ENCODE measurements around the gene ERC2. TPM values are rescaled to one million over a fixed set of nuclear protein-coding genes. Genes with fewer than 3 reads are reported as not detected.

Gene ERC2
- total RNA-seq, 1 experiment from 2014 or later: 0.90 TPM

- DNase-seq (ENCODE audit: low spot score): no peak
- TF ChIP-seq, protein P1, sequence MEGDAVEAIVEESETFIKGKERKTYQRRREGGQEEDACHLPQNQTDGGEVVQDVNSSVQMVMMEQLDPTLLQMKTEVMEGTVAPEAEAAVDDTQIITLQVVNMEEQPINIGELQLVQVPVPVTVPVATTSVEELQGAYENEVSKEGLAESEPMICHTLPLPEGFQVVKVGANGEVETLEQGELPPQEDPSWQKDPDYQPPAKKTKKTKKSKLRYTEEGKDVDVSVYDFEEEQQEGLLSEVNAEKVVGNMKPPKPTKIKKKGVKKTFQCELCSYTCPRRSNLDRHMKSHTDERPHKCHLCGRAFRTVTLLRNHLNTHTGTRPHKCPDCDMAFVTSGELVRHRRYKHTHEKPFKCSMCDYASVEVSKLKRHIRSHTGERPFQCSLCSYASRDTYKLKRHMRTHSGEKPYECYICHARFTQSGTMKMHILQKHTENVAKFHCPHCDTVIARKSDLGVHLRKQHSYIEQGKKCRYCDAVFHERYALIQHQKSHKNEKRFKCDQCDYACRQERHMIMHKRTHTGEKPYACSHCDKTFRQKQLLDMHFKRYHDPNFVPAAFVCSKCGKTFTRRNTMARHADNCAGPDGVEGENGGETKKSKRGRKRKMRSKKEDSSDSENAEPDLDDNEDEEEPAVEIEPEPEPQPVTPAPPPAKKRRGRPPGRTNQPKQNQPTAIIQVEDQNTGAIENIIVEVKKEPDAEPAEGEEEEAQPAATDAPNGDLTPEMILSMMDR (conservative IDR thresholded peaks at IDR 0.05; ENCODE audit: low read depth, low read length): no peak
- no peak for TF ChIP-seq EZH2 (IDR thresholded peaks at IDR 0.05; ENCODE audit: borderline replicate concordance, low read depth, low read length, poor library complexity, severe bottlenecking)
- no peak overlapping the region for H3K27ac ChIP-seq (ENCODE audit: low read depth, low read length, poor library complexity, severe bottlenecking)
- intact Hi-C loops (cut with micrococcal nuclease; ENCODE audit: unreplicated experiment): loop anchor here (10.0 kb wide), 1 partner anchor 1040 kb away; no protein-coding TSS in a partner anchor
- POLR2A ChIA-PET (ENCODE audit: low non-redundant PET): no interaction called here
- no peaks in the 10 kb centered on the region for H3K36me3 ChIP-seq (ENCODE audit: insufficient read depth, low read length, poor library complexity, severe bottlenecking)
- H3K9me3 ChIP-seq (ENCODE audit: low read depth, low read length, poor library complexity, severe bottlenecking): no peaks in the 10 kb centered on the region
- no TSS peak for BruUV-seq (replicated peaks)
- no peaks in the 10 kb centered on the region for H3K27me3 ChIP-seq (replicated peaks; ENCODE audit: insufficient read depth, low read depth, low read length, poor library complexity)
- H3K4me1 ChIP-seq (ENCODE audit: insufficient read depth, low read length, poor library complexity, severe bottlenecking): peaks cover 9% of the 10 kb centered on the region
- H3K4me3 ChIP-seq (ENCODE audit: low read depth, low read length, poor library complexity, severe bottlenecking): no peak overlapping the region
- CTCF ChIA-PET: no interaction called here
These were observed 573.7 kb downstream of the ERC2 start for GRCh38 chr3:55894605-55895004.

- intact Hi-C loops (cut with micrococcal nuclease; ENCODE audit: unreplicated experiment): loop anchor here (10.0 kb wide), 1 partner anchor 1038 kb away; no protein-coding TSS in a partner anchor
- DNase-seq (ENCODE audit: low spot score): no peak
- Histone ChIP-seq H3K4me1 (ENCODE audit: insufficient read depth, low read length, poor library complexity, severe bottlenecking) (peaks cover 16% of the 10 kb centered on the region), H3K27ac (ENCODE audit: low read depth, low read length, poor library complexity, severe bottlenecking) (no peak overlapping the region), H3K4me3 (ENCODE audit: low read depth, low read length, poor library complexity, severe bottlenecking) (no peak overlapping the region), H3K36me3 (ENCODE audit: insufficient read depth, low read length, poor library complexity, severe bottlenecking) (no peaks in the 10 kb centered on the region), H3K27me3 (replicated peaks; ENCODE audit: insufficient read depth, low read depth, low read length, poor library complexity) (no peaks in the 10 kb centered on the region), H3K9me3 (ENCODE audit: low read depth, low read length, poor library complexity, severe bottlenecking) (no peaks in the 10 kb centered on the region)
- CTCF ChIA-PET: no interaction called here
- no peak for TF ChIP-seq EZH2 (IDR thresholded peaks at IDR 0.05; ENCODE audit: borderline replicate concordance, low read depth, low read length, poor library complexity, severe bottlenecking)
- TF ChIP-seq, protein P1 (conservative IDR thresholded peaks at IDR 0.05; ENCODE audit: low read depth, low read length): no peak
- POLR2A ChIA-PET (ENCODE audit: low non-redundant PET): no interaction called here
- BruUV-seq (replicated peaks): no TSS peak
These were observed 575.1 kb downstream of the ERC2 start for GRCh38 chr3:55893045-55893664.

DNA sequence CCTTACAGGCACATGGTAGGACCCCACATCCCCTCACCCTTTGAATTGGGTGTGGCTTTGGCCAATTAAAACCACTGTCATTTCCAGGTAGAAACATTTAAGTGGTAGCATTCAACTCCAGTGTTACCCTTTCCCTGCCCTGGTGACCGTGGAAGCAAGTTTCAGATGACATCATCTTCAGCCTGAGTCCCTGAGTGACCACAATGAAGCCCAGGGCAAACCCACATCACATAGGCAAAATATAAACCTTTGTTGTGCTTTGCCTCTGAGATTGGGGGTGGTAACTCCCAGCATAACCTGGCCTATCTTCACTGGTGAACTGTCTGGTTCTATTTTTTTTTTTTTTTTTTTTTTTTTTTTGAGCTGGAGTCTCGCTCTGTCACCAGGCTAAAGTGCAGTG is 577.2 kb downstream of the ERC2 start:
- Histone ChIP-seq H3K36me3 (ENCODE audit: insufficient read depth, low read length, poor library complexity, severe bottlenecking) (no peaks in the 10 kb centered on the region), H3K4me3 (ENCODE audit: low read depth, low read length, poor library complexity, severe bottlenecking) (no peak overlapping the region), H3K4me1 (ENCODE audit: insufficient read depth, low read length, poor library complexity, severe bottlenecking) (peaks cover 21% of the 10 kb centered on the region), H3K9me3 (ENCODE audit: low read depth, low read length, poor library complexity, severe bottlenecking) (no peaks in the 10 kb centered on the region), H3K27ac (ENCODE audit: low read depth, low read length, poor library complexity, severe bottlenecking) (no peak overlapping the region), H3K27me3 (replicated peaks; ENCODE audit: insufficient read depth, low read depth, low read length, poor library complexity) (no peaks in the 10 kb centered on the region)
- TF ChIP-seq EZH2 (IDR thresholded peaks at IDR 0.05; ENCODE audit: borderline replicate concordance, low read depth, low read length, poor library complexity, severe bottlenecking): no peak
- TF ChIP-seq, protein P1 (conservative IDR thresholded peaks at IDR 0.05; ENCODE audit: low read depth, low read length): no peak
- no TSS peak for BruUV-seq (replicated peaks)
- ChIA-PET POLR2A (ENCODE audit: low non-redundant PET) (no interaction called here), CTCF (no interaction called here)
- intact Hi-C loops (cut with micrococcal nuclease; ENCODE audit: unreplicated experiment): loop anchor here (10.0 kb wide), 1 partner anchor 1036 kb away; no protein-coding TSS in a partner anchor
- DNase-seq (ENCODE audit: low spot score): no peak

Measured in A673 (cell line).